ENCODE measurements around the gene RAC3.

DNA sequence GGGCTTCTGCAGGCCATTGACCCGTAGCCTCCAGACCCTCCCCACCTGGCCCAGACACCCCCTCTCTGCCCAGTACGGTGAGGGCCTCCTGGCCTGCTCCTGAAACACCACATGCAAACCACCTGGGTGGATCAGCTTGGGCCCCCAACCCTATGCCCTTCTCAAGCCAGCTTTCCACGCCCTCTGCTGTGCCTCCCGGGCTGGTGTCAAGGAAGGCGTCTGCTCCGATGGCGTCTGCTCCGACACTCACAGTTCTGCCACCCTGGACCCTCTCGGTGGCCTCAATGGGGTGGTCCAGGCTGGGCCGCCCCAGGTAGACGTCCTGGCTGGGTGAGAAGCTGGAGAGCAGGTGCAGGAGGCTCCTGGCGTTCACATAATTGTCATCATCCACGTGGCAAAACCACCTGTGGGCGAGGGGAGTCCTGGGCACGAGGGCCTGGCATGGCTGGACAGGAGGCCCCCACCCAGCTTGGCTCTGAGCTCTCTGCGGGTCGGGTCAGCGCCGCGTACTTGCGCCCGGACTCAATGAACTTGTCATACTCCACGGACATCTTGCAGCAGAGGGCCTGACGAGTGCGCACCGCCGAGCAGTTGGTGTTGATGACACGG, 18.8 kb downstream of the RAC3 start:
- no peak for TF ChIP-seq CTCF (conservative IDR thresholded peaks at IDR 0.05; ENCODE audit: low read length)
- no peak for TF ChIP-seq EZH2phosphoT487 (IDR thresholded peaks at IDR 0.05; ENCODE audit: borderline replicate concordance, low read depth, low read length)

All from OCI-LY7 (cell line).